ENCODE data around the gene RDH16. TPM values are rescaled to one million over a fixed set of nuclear protein-coding genes. Genes with fewer than 3 reads are reported as not detected.
"Not testable (repeated sequence)": the region's sequence is repeated elsewhere in the genome, so short reads cannot be mapped to it uniquely, and the experiment has no call there.

RDH16 gene
- polyA plus RNA-seq, 1 donor: 0.57 TPM

GRCh38 chr12:56916296-56916995 lies 41.0 kb downstream of the RDH16 start:
- no peak for DNase-seq

GRCh38 chr12:56914724-56915123 lies 42.7 kb downstream of the RDH16 start:
- DNase-seq: no peak

GRCh38 chr12:56914256-56914655 lies 43.2 kb downstream of the RDH16 start:
- no peak for DNase-seq

GRCh38 chr12:56909403-56909802 lies 48.0 kb downstream of the RDH16 start:
- DNase-seq: not testable (repeated sequence)

- no peak for DNase-seq
Observed at GRCh38 chr12:56908136-56908535, 49.3 kb downstream of the RDH16 start.

- DNase-seq: no peak
Observed at GRCh38 chr12:56905852-56906251, 51.6 kb downstream of the RDH16 start.

- DNase-seq: no peak
Observed at GRCh38 chr12:56903374-56903773, 54.0 kb downstream of the RDH16 start.

Other genes with a start within 250 kb of the RDH16 start
- 1,634 TPM for gene NACA, start 232.3 kb downstream of the RDH16 start, polyA plus RNA-seq (ENCODE audit: insufficient read length)
- 11.9 TPM for gene PRIM1, start 205.3 kb downstream of the RDH16 start, polyA plus RNA-seq (ENCODE audit: insufficient read length)
- gene HSD17B6, start 194.3 kb downstream of the RDH16 start, polyA plus RNA-seq (ENCODE audit: insufficient read length): 0.17 TPM
- gene SDR9C7, start 23.2 kb downstream of the RDH16 start, polyA plus RNA-seq (ENCODE audit: insufficient read length): 0.36 TPM
- 4.6 TPM for gene ZBTB39, start 48.9 kb upstream of the RDH16 start, polyA plus RNA-seq (ENCODE audit: insufficient read length)
- not detected for gene TAC3, start 58.9 kb upstream of the RDH16 start, polyA plus RNA-seq (ENCODE audit: insufficient read length)
- 0.57 TPM for gene MYO1A, start 92.5 kb upstream of the RDH16 start, polyA plus RNA-seq (ENCODE audit: insufficient read length)
- 17.9 TPM for gene NEMP1, start 121.2 kb upstream of the RDH16 start, polyA plus RNA-seq (ENCODE audit: insufficient read length)
- gene NAB2, start 131.5 kb upstream of the RDH16 start, polyA plus RNA-seq (ENCODE audit: insufficient read length): 37.2 TPM
- 43.1 TPM for gene STAT6, start 153.8 kb upstream of the RDH16 start, polyA plus RNA-seq (ENCODE audit: insufficient read length)
- gene LRP1, start 170.9 kb upstream of the RDH16 start, polyA plus RNA-seq (ENCODE audit: insufficient read length): 130 TPM
- 0.45 TPM for gene LRP1-AS, start 190.0 kb upstream of the RDH16 start, polyA plus RNA-seq (ENCODE audit: insufficient read length)

Measured in hindlimb muscle (tissue), 1 donor.